NCI-H526 (cell line): ENCODE results near the gene WDR90.

Experiments used
- DNase-seq, 2 experiments: peaks; one replicate each; lab custom pipeline; 2025; lab: John Stamatoyannopoulos, UW

WDR90 gene

GRCh38 chr16:708019-708418 lies 58.9 kb downstream of the WDR90 start:
- no peak for DNase-seq

DNA sequence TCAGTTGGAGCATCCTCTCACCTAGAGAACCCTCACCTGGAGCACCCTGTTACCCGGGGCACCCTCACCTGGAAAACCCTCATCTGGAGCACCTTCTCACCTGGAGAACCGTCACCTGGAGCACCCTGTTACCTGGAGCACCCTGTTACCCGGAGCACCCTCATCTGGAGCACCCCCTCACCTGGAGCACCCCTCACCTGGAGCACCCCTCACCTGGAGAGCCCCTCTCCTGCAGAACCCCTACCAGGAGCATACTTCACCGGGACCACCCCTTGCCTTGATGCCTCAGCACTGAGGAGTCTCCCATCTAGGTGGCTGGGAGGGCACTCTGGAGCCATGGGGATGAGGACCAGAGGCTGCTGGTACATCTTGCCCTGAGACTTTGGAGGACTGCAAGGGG lies 59.8 kb downstream of the WDR90 start:
- no peak for DNase-seq

DNA sequence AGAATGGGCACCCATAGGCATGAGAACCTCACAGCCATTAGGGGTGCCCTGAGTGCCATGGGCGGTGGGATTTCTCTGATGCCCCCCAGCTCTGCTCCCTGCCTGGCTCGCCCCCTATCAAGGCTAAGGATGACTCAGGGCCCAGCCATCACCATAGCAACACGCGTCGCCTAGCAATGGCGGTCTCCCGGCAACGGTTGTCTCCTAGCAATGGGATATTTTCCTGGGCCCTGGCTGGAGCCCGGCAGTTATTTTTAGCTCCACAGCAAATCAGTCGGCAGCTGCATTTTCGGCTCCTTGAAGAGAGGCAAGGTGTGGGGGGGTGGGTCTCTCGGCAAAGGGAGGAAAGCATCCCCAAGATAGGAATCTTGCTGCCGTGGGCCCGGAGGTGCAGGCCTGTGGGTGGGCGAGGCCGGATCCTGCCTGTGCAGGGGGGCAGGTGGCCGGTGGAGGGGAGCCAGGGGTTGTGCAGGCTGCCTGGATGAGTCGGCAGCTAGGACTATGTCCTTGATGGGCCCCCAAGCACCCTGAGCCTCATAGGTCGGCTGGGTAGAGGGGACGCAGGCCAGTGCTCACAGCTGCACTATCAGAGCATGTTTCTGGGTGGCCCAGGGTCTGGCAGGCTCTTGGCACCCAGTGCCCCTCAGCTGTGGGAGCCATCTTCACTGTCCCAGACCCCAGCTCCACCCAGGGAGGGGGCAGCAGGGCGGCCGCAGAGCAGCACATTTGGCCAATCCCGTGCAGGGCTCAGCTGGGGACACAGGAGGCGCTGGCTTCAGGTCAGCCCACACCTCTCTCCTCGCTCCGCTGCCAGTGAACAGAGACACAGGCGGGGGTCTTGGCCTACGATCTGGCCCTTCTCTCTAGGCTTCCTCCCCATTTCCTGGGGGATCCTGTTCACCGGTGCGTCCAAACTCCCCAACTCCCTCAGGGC lies 60.7 kb downstream of the WDR90 start:
- DNase-seq: peak; percentile 57 to 81

- no peak for DNase-seq
Measured at GRCh38 chr16:710500-711075, 61.4 kb downstream of the WDR90 start.

DNA sequence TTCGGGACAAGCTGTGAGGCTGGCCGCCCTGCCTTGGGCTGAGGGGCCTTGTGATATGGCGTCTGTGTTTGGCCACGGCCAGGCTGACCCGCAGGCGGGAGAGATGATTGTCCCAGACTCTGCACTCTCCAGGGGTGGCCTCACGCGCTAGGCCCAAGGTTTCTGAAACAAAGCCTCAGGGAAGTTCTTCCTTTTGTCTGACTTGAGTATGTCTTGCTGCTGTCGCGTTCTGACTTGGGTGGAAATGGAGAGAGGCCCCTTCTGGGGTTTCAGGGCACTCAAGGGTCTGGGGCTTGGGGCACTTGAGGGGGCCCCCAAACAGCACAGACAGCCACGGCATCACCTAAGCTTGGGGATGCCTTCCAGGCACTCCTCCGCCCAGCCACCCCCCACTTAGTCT lies 61.9 kb downstream of the WDR90 start:
- no peak for DNase-seq

GRCh38 chr16:711548-712320 lies 62.6 kb downstream of the WDR90 start:
- DNase-seq: peak in 1 of 2 experiments; percentile 64

GRCh38 chr16:712740-713250 lies 63.6 kb downstream of the WDR90 start:
- peak; percentile 33 to 38 for DNase-seq

DNA sequence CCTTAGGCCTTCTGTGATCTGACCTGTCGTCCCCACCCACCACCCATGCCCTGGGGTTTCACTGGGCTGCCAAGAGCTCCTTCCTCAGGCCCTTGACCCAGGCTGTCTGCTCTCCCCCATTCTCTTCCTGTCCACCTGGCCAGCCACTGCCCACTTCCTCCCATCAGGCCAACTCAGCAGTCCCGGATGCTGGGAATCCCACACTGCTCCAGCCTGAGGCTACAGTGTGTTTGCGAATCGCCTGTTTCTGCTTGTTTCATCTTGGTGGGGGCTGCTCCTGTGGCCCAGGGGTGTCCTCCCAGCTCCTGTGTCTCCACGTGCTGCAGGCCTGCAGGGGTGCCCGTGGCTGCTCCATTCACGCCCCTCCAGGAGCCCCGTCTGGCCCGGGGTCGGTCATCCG lies 64.9 kb downstream of the WDR90 start:
- no peak for DNase-seq

GRCh38 chr16:714558-715476 lies 65.7 kb downstream of the WDR90 start, which contains the start of gene METRN:
Gene METRN (plus strand): TSS chr16:715118. CDS start chr16:715290, 172 bp downstream.
- DNase-seq: peak in 1 of 2 experiments; percentile 80

DNA sequence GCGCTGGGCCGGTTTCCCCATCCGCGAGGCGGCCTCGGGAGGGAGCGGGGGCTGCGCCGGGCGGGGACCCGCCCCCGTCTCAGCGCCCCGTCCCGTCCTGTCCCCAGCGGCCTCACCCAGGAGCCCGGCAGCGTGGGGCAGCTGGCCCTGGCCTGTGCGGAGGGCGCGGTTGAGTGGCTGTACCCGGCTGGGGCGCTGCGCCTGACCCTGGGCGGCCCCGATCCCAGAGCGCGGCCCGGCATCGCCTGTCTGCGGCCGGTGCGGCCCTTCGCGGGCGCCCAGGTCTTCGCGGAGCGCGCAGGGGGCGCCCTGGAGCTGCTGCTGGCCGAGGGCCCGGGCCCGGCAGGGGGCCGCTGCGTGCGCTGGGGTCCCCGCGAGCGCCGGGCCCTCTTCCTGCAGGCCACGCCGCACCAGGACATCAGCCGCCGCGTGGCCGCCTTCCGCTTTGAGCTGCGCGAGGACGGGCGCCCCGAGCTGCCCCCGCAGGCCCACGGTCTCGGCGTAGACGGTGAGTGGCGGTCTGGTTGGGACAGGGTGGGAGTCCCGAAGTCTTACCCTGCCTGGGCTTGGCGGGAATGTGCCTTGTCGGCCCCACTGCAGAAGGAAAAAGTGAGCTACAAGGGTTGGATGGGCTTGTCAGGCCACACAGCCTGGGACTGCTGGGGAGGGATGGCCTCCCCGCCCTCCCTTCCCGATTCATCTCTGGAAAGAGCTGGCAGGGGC lies 66.5 kb downstream of the WDR90 start:
- peak in 1 of 2 experiments; percentile 48 for DNase-seq

DNA sequence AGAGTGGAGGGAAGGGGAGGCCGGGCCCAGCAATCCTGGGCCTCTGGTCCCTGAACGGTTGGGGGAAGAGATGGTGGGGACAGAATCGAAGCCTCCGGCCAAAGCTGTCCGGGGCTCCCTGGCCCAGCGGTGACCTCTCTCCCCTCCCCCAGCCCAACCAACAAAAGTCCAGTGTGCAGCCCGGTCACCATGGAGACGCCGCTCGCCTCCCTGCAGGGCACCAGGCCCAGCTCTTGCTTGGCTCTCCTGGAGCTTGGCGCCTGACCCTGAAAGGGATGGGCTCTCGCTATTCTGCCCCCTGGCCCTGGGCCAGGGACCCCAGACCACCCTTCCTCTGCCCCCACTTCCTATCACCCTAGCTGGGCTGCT lies 67.0 kb downstream of the WDR90 start:
- no peak for DNase-seq

DNA sequence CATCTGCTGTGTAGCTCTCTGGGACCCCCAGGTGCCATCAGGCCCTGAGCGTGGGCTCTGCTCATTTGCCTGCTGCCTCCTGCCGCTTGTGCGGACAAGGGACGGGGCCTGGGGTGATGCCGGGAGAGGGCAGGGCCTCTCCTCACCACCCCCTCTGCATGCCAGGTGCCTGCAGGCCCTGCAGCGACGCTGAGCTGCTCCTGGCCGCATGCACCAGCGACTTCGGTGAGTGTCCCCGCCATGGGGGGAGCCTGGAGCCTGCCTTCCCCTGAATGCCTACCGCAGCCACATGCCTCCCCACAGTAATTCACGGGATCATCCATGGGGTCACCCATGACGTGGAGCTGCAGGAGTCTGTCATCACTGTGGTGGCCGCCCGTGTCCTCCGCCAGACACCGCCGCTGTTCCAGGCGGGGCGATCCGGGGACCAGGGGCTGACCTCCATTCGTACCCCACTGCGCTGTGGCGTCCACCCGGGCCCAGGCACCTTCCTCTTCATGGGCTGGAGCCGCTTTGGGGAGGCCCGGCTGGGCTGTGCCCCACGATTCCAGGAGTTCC lies 67.7 kb downstream of the WDR90 start:
- no peak for DNase-seq
